ENCODE data around the gene POU6F2. TPM values are rescaled to one million over a fixed set of nuclear protein-coding genes. Genes with fewer than 3 reads are reported as not detected.

The POU6F2 gene
- total RNA-seq, 1 experiment from 2014 or later: 2.9 TPM

GRCh38 chr7:39153647-39154046, 175.9 kb downstream of the POU6F2 start (continued):
- TF ChIP-seq, protein P1, sequence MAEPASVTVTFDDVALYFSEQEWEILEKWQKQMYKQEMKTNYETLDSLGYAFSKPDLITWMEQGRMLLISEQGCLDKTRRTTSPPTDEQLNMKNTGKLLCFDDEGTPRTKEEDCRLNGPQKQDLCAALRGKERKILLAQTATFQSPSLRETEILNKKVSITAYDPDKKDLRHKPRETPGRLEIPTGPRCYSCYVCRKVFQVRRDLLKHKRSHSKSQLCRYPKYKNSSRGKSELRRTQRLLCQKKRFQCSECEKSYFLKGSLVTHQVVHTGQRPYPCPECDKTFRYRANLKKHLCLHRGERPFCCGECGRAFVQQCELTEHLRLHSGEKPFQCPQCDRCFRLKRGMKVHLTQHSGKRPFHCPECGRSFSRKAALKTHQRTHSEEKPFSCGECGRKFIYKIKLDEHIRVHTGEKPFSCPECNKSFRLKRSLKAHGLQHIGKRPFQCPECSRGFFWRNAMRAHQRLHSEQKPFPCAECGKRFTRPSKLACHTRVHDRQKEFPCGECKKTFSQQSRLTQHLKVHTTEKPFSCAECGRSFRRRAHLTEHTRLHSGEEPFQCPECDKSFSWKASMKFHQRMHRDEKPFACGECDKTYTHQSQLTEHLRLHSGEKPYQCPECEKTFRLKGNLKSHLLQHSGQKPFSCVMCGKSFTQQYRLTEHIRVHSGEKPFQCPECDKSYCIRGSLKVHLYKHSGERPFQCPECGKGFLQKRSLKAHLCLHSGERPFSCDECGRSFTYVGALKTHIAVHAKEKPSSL (CRISPR knock-in tag; conservative IDR thresholded peaks at IDR 0.05): no peak
- no peak for TF ChIP-seq JUN (CRISPR knock-in tag; IDR thresholded peaks at IDR 0.05)

- H3K4me3 Mint-ChIP-seq: no peak overlapping the region
These were observed 177.1 kb downstream of the POU6F2 start for GRCh38 chr7:39154815-39155214.

DNA sequence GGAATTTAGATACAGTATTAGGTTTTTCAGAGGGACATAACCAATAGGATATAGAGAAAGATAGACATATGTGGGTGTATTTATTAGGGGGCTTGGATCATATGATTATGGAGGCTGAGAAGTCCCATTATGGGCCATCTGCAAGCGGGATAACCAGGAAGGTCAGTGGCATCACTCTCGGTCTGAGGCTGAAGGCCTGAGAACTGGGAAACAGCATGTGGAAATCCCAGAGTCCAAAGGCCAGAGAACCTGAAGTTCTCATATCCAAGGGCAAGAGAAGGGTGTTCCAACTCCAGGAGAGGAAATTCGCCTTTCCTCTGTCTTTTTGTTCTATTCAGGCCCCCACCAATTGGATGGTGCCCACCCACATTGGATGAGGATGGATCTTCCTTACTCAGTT, 180.7 kb downstream of the POU6F2 start:
- Mint-ChIP-seq H3K4me3 (no peak overlapping the region), H3K36me3 (no peaks in the 10 kb centered on the region), H3K4me1 (no peaks in the 10 kb centered on the region), H3K9me3 (no peaks in the 10 kb centered on the region), H3K27ac (no peak overlapping the region), H3K27me3 (ENCODE audit: low read depth) (no peaks in the 10 kb centered on the region)
- ATAC-seq (no peak), DNase-seq (ENCODE audit: low spot score) (no peak)
- ChIA-PET CTCF (no interaction called here), POLR2A (no interaction called here)
- TF ChIP-seq HMGXB4 (CRISPR knock-in tag; IDR thresholded peaks at IDR 0.05): no peak
- TF ChIP-seq MXD4 (CRISPR knock-in tag; IDR thresholded peaks at IDR 0.05; ENCODE audit: borderline replicate concordance): no peak
- TF ChIP-seq CREB1 (CRISPR knock-in tag; IDR thresholded peaks at IDR 0.05): no peak
- TF ChIP-seq SMAD4 (CRISPR knock-in tag; IDR thresholded peaks at IDR 0.05): no peak
- TF ChIP-seq NFYB (CRISPR knock-in tag; conservative IDR thresholded peaks at IDR 0.05; ENCODE audit: low read depth): no peak
- TF ChIP-seq, protein P2, sequence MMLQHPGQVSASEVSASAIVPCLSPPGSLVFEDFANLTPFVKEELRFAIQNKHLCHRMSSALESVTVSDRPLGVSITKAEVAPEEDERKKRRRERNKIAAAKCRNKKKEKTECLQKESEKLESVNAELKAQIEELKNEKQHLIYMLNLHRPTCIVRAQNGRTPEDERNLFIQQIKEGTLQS (CRISPR knock-in tag; conservative IDR thresholded peaks at IDR 0.05): no peak
- TF ChIP-seq ZNF423 (CRISPR knock-in tag; IDR thresholded peaks at IDR 0.05): no peak
- TF ChIP-seq SP1 (CRISPR knock-in tag; conservative IDR thresholded peaks at IDR 0.05): no peak
- TF ChIP-seq RELA (CRISPR knock-in tag; IDR thresholded peaks at IDR 0.05; ENCODE audit: borderline replicate concordance): no peak
- TF ChIP-seq ZMAT4 (CRISPR knock-in tag; IDR thresholded peaks at IDR 0.05): no peak
- TF ChIP-seq, protein P3, sequence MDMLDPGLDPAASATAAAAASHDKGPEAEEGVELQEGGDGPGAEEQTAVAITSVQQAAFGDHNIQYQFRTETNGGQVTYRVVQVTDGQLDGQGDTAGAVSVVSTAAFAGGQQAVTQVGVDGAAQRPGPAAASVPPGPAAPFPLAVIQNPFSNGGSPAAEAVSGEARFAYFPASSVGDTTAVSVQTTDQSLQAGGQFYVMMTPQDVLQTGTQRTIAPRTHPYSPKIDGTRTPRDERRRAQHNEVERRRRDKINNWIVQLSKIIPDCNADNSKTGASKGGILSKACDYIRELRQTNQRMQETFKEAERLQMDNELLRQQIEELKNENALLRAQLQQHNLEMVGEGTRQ (CRISPR knock-in tag; IDR thresholded peaks at IDR 0.05): no peak
- no peak for TF ChIP-seq TP53 (CRISPR knock-in tag; IDR thresholded peaks at IDR 0.05)

More at GRCh38 chr7:39154815-39155214, 177.1 kb downstream of the POU6F2 start:
- TF ChIP-seq FOXJ3 (CRISPR knock-in tag; IDR thresholded peaks at IDR 0.05; ENCODE audit: borderline replicate concordance): no peak
- TF ChIP-seq ZNF416 (CRISPR knock-in tag; IDR thresholded peaks at IDR 0.05): no peak
- no peak for TF ChIP-seq ZNF671 (CRISPR knock-in tag; IDR thresholded peaks at IDR 0.05)
- TF ChIP-seq NR1H2 (CRISPR knock-in tag; IDR thresholded peaks at IDR 0.05): no peak
- TF ChIP-seq, protein P4, sequence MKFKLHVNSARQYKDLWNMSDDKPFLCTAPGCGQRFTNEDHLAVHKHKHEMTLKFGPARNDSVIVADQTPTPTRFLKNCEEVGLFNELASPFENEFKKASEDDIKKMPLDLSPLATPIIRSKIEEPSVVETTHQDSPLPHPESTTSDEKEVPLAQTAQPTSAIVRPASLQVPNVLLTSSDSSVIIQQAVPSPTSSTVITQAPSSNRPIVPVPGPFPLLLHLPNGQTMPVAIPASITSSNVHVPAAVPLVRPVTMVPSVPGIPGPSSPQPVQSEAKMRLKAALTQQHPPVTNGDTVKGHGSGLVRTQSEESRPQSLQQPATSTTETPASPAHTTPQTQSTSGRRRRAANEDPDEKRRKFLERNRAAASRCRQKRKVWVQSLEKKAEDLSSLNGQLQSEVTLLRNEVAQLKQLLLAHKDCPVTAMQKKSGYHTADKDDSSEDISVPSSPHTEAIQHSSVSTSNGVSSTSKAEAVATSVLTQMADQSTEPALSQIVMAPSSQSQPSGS (CRISPR knock-in tag; IDR thresholded peaks at IDR 0.05; ENCODE audit: borderline replicate concordance, low read depth): no peak
- no peak for TF ChIP-seq NFYB (CRISPR knock-in tag; conservative IDR thresholded peaks at IDR 0.05; ENCODE audit: low read depth)
- TF ChIP-seq SMAD3 (CRISPR knock-in tag; IDR thresholded peaks at IDR 0.05; ENCODE audit: borderline replicate concordance): no peak
- TF ChIP-seq, protein P5, sequence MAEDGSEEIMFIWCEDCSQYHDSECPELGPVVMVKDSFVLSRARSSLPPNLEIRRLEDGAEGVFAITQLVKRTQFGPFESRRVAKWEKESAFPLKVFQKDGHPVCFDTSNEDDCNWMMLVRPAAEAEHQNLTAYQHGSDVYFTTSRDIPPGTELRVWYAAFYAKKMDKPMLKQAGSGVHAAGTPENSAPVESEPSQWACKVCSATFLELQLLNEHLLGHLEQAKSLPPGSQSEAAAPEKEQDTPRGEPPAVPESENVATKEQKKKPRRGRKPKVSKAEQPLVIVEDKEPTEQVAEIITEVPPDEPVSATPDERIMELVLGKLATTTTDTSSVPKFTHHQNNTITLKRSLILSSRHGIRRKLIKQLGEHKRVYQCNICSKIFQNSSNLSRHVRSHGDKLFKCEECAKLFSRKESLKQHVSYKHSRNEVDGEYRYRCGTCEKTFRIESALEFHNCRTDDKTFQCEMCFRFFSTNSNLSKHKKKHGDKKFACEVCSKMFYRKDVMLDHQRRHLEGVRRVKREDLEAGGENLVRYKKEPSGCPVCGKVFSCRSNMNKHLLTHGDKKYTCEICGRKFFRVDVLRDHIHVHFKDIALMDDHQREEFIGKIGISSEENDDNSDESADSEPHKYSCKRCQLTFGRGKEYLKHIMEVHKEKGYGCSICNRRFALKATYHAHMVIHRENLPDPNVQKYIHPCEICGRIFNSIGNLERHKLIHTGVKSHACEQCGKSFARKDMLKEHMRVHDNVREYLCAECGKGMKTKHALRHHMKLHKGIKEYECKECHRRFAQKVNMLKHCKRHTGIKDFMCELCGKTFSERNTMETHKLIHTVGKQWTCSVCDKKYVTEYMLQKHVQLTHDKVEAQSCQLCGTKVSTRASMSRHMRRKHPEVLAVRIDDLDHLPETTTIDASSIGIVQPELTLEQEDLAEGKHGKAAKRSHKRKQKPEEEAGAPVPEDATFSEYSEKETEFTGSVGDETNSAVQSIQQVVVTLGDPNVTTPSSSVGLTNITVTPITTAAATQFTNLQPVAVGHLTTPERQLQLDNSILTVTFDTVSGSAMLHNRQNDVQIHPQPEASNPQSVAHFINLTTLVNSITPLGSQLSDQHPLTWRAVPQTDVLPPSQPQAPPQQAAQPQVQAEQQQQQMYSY (CRISPR knock-in tag; IDR thresholded peaks at IDR 0.05): no peak
- TF ChIP-seq ZNF232 (CRISPR knock-in tag; IDR thresholded peaks at IDR 0.05): no peak
- POLR2A ChIA-PET: interaction anchor here (0.6 kb wide), 1 partner anchor 36 kb away, joined by 5 read pairs; no protein-coding TSS in a partner anchor
- ATAC-seq (no peak), DNase-seq (ENCODE audit: low spot score) (no peak)
- no peaks in the 10 kb centered on the region for H3K4me1 Mint-ChIP-seq
- CTCF ChIA-PET: no interaction called here
- H3K36me3 Mint-ChIP-seq: no peaks in the 10 kb centered on the region
- no peaks in the 10 kb centered on the region for H3K9me3 Mint-ChIP-seq
- H3K27ac Mint-ChIP-seq: no peak overlapping the region
- no peaks in the 10 kb centered on the region for H3K27me3 Mint-ChIP-seq (ENCODE audit: low read depth)
